HepG2 (cell line): ENCODE results near the gene CBX2. TPM values are rescaled to one million over a fixed set of nuclear protein-coding genes. Genes with fewer than 3 reads are reported as not detected.
A peak's percentile ranks its signal among the peaks of the same experiment; 100 is the strongest.

Source experiments
- AHR ChIP-seq: IDR thresholded peaks from 2 replicates; pipeline ENCODE4 v1.6.1; 2018; ENCODE audit warnings: missing genetic modification reagents, missing compliant biosample characterization
- CSRNP1 ChIP-seq: sonication (generic); formaldehyde crosslinking; IDR thresholded peaks from 2 replicates; pipeline ENCODE4 v1.8.1; 2023; ENCODE audit warnings: mild to moderate bottlenecking, missing genetic modification reagents
- CTCF ChIP-seq: sonication (generic); formaldehyde crosslinking; IDR thresholded peaks from 2 replicates; pipeline ENCODE4 v1.5.0; 2020; ENCODE audit warnings: mild to moderate bottlenecking, missing genetic modification reagents, moderate library complexity
- E2F1 ChIP-seq: sonication (generic); formaldehyde crosslinking; IDR thresholded peaks from 2 replicates; pipeline ENCODE4 v1.5.0; 2020; ENCODE audit warnings: missing genetic modification reagents
- E2F5 ChIP-seq: sonication (generic); formaldehyde crosslinking; conservative IDR thresholded peaks from 2 replicates; pipeline ENCODE4 v1.4.0; 2020; ENCODE audit warnings: missing genetic modification reagents
- FOXM1 ChIP-seq: sonication (generic); formaldehyde crosslinking; IDR thresholded peaks from 2 replicates; pipeline ENCODE4 v1.5.0; 2020; ENCODE audit warnings: missing genetic modification reagents
- MEF2D ChIP-seq: sonication (generic); formaldehyde crosslinking; IDR thresholded peaks from 2 replicates; pipeline ENCODE4 v1.5.1; 2020; ENCODE audit warnings: mild to moderate bottlenecking, missing genetic modification reagents
- MTA3 ChIP-seq: sonication (generic); formaldehyde crosslinking; IDR thresholded peaks from 2 replicates; pipeline ENCODE4 v1.4.0; 2020; ENCODE audit warnings: missing genetic modification reagents
- SAFB2 ChIP-seq: sonication (generic); formaldehyde crosslinking; IDR thresholded peaks from 2 replicates; pipeline ENCODE4 v1.5.1; 2020; ENCODE audit warnings: missing genetic modification reagents, low read depth, mild to moderate bottlenecking, borderline replicate concordance
- SP4 ChIP-seq: sonication (generic); formaldehyde crosslinking; IDR thresholded peaks from 2 replicates; pipeline ENCODE4 v1.8.1; 2023; ENCODE audit warnings: mild to moderate bottlenecking, missing genetic modification reagents
- TSC22D2 ChIP-seq: sonication (generic); formaldehyde crosslinking; IDR thresholded peaks from 2 replicates; pipeline ENCODE4 v1.5.1; 2020; ENCODE audit warnings: missing genetic modification reagents, mild to moderate bottlenecking, borderline replicate concordance
- U2AF1 ChIP-seq: fragments of 200-400 bp; formaldehyde crosslinking; optimal IDR thresholded peaks from 2 replicates; pipeline ENCODE3; 2017; ENCODE audit warnings: mild to moderate bottlenecking, low read depth, low read length
- ZBTB20 ChIP-seq: sonication (generic); formaldehyde crosslinking; IDR thresholded peaks from 2 replicates; pipeline ENCODE4 v1.8.1; 2023; ENCODE audit warnings: missing genetic modification reagents, low read depth, mild to moderate bottlenecking, borderline replicate concordance
- ZFAT ChIP-seq: sonication (generic); formaldehyde crosslinking; conservative IDR thresholded peaks from 2 replicates; pipeline ENCODE4 v1.8.1; 2023; ENCODE audit warnings: missing genetic modification reagents, inconsistent platforms
- ZIK1 ChIP-seq: sonication (generic); formaldehyde crosslinking; IDR thresholded peaks from 2 replicates; pipeline ENCODE4 v1.5.0; 2020; ENCODE audit warnings: mild to moderate bottlenecking, low read depth, missing genetic modification reagents, borderline replicate concordance
- ZNF281 ChIP-seq: sonication (generic); formaldehyde crosslinking; IDR thresholded peaks from 2 replicates; pipeline ENCODE4 v1.4.0; 2020; ENCODE audit warnings: missing genetic modification reagents, borderline replicate concordance
- ZNF331 ChIP-seq: sonication (generic); formaldehyde crosslinking; IDR thresholded peaks from 2 replicates; pipeline ENCODE4 v1.4.0; 2020; ENCODE audit warnings: missing genetic modification reagents
- ZNF816 ChIP-seq: sonication (generic); formaldehyde crosslinking; IDR thresholded peaks from 2 replicates; pipeline ENCODE4 v1.8.0; 2022; ENCODE audit warnings: missing genetic modification reagents, mild to moderate bottlenecking, borderline replicate concordance
- ZSCAN30 ChIP-seq: sonication (generic); formaldehyde crosslinking; IDR thresholded peaks from 2 replicates; pipeline ENCODE4 v1.5.0; 2020; ENCODE audit warnings: mild to moderate bottlenecking, missing genetic modification reagents
- polyA plus RNA-seq, 8 experiments: library from polyadenylated mRNA; depleted of rRNA in 3 of 8; stranded (reverse) in 7 of 8; unstranded in 1 of 8; fragments of >200 nt; fragmentation: Illumina TruSeq in 4 of 8; extraction: Trizol in 4 of 8; gene quantifications; 2 replicates each; pipeline versions ENCODE4 v1.2.1 to v1.2.3, GENCODE V29; 2011 to 2016; ENCODE audit warnings: low read depth in 4 of 8, missing spikeins in 1 of 8, mixed read lengths in 1 of 8; ENCODE audit not compliant: insufficient read depth in 1 of 8
- total RNA-seq, 5 experiments: library from RNA; depleted of rRNA; stranded (reverse); fragments of >200 nt; fragmentation: Illumina TruSeq; extraction: Trizol; gene quantifications; 2 replicates each; pipeline ENCODE4 v1.2.3, GENCODE V29; 2016; ENCODE audit warnings: low read depth in 1 of 5

Gene CBX2
- total and polyA plus RNA-seq, 2 of the 13 experiments (the other 11 are each of a cell fraction or from before 2014, with no cell fraction given) = 14.5 to 31.1 TPM

- TF ChIP-seq ZNF281 (CRISPR knock-in tag) (no peak), CSRNP1 (0 out of 2 replicates have a peak, but pooled peaks have one; percentile 21), ZBTB20 (0 out of 2 replicates have a peak, but pooled peaks have one; percentile 26), TSC22D2 (no peak), ZNF816 (CRISPR knock-in tag) (no peak), CTCF (CRISPR knock-in tag) (peak; percentile 51), SAFB2 (no peak), MEF2D (CRISPR knock-in tag) (0 out of 2 replicates have a peak, but pooled peaks have one; percentile 56), ZNF331 (CRISPR knock-in tag) (0 out of 2 replicates have a peak, but pooled peaks have one; percentile 15), SP4 (CRISPR knock-in tag) (peak; percentile 56; the same call in 1 of the 2 replicates), FOXM1 (CRISPR knock-in tag) (no peak), U2AF1 (no peak), E2F5 (CRISPR knock-in tag) (no peak), AHR (CRISPR knock-in tag) (peak; percentile 49; the same call in 1 of the 2 replicates), ZIK1 (CRISPR knock-in tag) (0 out of 2 replicates have a peak, but pooled peaks have one; percentile 32), ZFAT (CRISPR knock-in tag) (no peak), ZSCAN30 (CRISPR knock-in tag) (no peak), MTA3 (CRISPR knock-in tag) (no peak), E2F1 (no peak)
Measured at GRCh38 chr17:79739148-79740062, 38.5 kb upstream of the CBX2 start (continued).
